ENCODE data around the gene FGA. TPM values are rescaled to one million over a fixed set of nuclear protein-coding genes. Genes with fewer than 3 reads are reported as not detected.
A peak's percentile ranks its signal among the peaks of the same experiment; 100 is the strongest.

FGA gene
- total RNA-seq, 1 experiment from 2014 or later: not detected

DNA sequence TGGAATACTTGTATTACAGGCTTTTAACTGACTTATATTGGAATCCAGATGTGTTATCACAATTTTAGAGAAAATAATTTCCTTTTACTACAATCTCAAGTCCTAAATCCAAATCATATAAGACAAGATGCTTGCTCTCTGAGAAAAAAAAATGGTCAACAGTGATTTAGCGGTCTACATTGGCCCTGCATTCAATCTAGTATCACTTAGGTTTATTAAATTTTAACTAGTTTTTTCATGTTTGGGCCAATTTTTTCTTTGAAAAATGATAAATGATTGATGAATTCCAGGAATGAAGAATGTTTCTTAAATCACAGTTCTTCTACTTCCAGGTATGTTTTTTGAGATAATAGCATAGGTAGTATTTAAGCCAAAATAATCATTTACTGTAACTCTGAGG, 24.7 kb upstream of the FGA start:
- no peak overlapping the region for H3K9ac ChIP-seq (ENCODE audit: low read length)
- ChIA-PET POLR2A (ENCODE audit: unreplicated experiment) (no interaction called here), CTCF (no interaction called here)
- no TSS peak for BruUV-seq (replicated peaks)
- intact Hi-C loops (cut with micrococcal nuclease): no loop called here
- H3K79me2 ChIP-seq (ENCODE audit: low read length): no peaks in the 10 kb centered on the region
- TF ChIP-seq, protein P1, sequence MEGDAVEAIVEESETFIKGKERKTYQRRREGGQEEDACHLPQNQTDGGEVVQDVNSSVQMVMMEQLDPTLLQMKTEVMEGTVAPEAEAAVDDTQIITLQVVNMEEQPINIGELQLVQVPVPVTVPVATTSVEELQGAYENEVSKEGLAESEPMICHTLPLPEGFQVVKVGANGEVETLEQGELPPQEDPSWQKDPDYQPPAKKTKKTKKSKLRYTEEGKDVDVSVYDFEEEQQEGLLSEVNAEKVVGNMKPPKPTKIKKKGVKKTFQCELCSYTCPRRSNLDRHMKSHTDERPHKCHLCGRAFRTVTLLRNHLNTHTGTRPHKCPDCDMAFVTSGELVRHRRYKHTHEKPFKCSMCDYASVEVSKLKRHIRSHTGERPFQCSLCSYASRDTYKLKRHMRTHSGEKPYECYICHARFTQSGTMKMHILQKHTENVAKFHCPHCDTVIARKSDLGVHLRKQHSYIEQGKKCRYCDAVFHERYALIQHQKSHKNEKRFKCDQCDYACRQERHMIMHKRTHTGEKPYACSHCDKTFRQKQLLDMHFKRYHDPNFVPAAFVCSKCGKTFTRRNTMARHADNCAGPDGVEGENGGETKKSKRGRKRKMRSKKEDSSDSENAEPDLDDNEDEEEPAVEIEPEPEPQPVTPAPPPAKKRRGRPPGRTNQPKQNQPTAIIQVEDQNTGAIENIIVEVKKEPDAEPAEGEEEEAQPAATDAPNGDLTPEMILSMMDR (conservative IDR thresholded peaks at IDR 0.05; ENCODE audit: low read depth, low read length): no peak
- no peak for TF ChIP-seq EZH2phosphoT487 (IDR thresholded peaks at IDR 0.05; ENCODE audit: borderline replicate concordance, low read length)
- TF ChIP-seq EZH2 (IDR thresholded peaks at IDR 0.05; ENCODE audit: low read length, unreplicated experiment): no peak
- H4K20me1 ChIP-seq (ENCODE audit: low read length): no peaks in the 10 kb centered on the region
- H3K9me2 ChIP-seq (replicated peaks; ENCODE audit: low read length): no peaks in the 10 kb centered on the region
- no peaks in the 10 kb centered on the region for H3K9me3 ChIP-seq (ENCODE audit: low read length)
- H3K4me3 ChIP-seq (ENCODE audit: low read length): no peak overlapping the region
- DNase-seq (no peak), ATAC-seq (no peak)
- H3F3A ChIP-seq (ENCODE audit: low read length, unreplicated experiment): no peaks in the 10 kb centered on the region
- no peaks in the 10 kb centered on the region for H3K27me3 ChIP-seq (ENCODE audit: low read length)
- no peaks in the 10 kb centered on the region for H3K36me3 ChIP-seq (ENCODE audit: low read depth, low read length)
- no peaks in the 10 kb centered on the region for H3K4me1 ChIP-seq (ENCODE audit: insufficient read depth, low read length)
- no peak overlapping the region for H3K27ac ChIP-seq (ENCODE audit: low read length)
- no peak overlapping the region for H2AFZ ChIP-seq (ENCODE audit: low read length)
- H3K4me2 ChIP-seq (ENCODE audit: low read length): no peak overlapping the region

DNA sequence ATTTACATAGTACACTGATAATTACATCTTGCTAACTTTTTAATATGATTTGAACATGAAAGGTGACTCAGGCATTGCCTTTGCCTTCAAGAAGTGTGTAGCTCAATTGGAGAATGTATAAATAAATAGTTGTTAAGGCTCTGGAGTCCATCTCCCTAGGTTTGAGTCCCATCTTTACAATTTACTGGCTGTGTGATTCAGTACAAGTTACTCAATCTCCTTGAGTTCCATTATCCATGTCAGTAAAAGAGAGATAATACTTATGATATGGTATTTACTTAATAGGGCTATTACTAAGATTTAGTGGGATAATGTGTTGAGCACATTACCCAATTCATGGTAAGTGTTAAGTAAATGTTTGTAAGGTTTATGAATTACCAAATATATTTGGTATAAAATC, 23.8 kb upstream of the FGA start:
- H3F3A ChIP-seq (ENCODE audit: low read length, unreplicated experiment): no peaks in the 10 kb centered on the region
- DNase-seq: no peak
- no peaks in the 10 kb centered on the region for H3K36me3 ChIP-seq (ENCODE audit: low read depth, low read length)
- H3K9me3 ChIP-seq (ENCODE audit: low read length): no peaks in the 10 kb centered on the region
- ATAC-seq: no peak
- no peaks in the 10 kb centered on the region for H3K27me3 ChIP-seq (ENCODE audit: low read length)
- no peaks in the 10 kb centered on the region for H3K4me1 ChIP-seq (ENCODE audit: insufficient read depth, low read length)
- H2AFZ ChIP-seq (ENCODE audit: low read length): no peak overlapping the region
- no peak overlapping the region for H3K4me2 ChIP-seq (ENCODE audit: low read length)
- H3K4me3 ChIP-seq (ENCODE audit: low read length): no peak overlapping the region
- TF ChIP-seq, protein P1 (conservative IDR thresholded peaks at IDR 0.05; ENCODE audit: low read depth, low read length): no peak
- TF ChIP-seq EZH2phosphoT487 (IDR thresholded peaks at IDR 0.05; ENCODE audit: borderline replicate concordance, low read length) (no peak), EZH2 (IDR thresholded peaks at IDR 0.05; ENCODE audit: low read length, unreplicated experiment) (no peak)
- BruUV-seq (replicated peaks): no TSS peak
- CTCF ChIA-PET: no interaction called here
- H3K9me2 ChIP-seq (replicated peaks; ENCODE audit: low read length): no peaks in the 10 kb centered on the region
- no peak overlapping the region for H3K27ac ChIP-seq (ENCODE audit: low read length)
- no peaks in the 10 kb centered on the region for H3K79me2 ChIP-seq (ENCODE audit: low read length)
- H3K9ac ChIP-seq (ENCODE audit: low read length): no peak overlapping the region
- POLR2A ChIA-PET (ENCODE audit: unreplicated experiment): no interaction called here
- no peaks in the 10 kb centered on the region for H4K20me1 ChIP-seq (ENCODE audit: low read length)
- intact Hi-C loops (cut with micrococcal nuclease): no loop called here

DNA sequence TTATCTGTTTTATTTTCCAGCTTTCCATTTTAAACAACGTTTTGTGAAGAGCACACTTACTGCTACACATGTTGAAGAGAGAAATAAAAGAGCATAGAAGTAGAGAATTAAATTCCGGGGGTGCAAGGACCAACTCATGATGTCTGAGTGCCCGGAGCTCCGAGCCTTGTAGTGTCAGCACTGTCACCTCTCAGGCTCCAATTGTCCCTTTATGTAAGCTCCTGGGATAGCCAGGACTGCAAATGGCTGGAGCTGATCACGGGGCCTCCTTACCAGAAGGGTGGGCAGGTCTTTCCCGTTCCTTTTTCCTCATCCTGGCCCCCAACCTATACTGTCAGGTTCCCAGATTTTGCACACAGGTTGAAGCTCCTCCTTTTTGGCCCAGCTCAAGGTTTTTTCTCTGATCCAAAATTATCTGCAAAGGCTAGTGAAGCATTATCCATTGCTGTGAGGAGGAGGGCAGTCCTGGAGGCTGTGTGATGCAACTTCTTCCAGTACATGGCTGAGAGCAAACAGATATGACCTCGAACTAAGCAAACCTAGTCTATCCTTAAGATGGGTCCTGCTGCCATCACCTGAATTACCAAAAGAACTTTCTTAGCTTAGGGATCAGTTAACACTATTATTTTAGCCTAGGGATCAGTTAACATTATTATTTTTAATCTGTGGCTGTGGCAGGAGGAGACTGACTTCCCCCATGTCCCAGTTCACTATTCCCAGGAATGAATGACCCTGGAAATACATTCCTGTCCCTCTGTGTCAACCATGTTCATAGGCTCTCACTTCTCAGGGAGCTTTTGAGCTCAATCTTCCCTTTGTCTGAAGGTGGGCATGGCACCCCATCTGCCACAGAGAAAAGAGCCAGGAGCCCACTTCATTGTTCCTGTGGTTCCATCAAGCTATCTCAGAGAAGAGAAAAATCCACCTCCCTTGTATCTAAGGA, 22.2 kb upstream of the FGA start, which contains the start of gene FGG:
Gene FGG (minus strand): TSS at position 185 of the 943 bp plus-strand sequence. CDS start 47 bp downstream, at position 138.
- no peak within 1 kb of the TSS for H3K27ac ChIP-seq (ENCODE audit: low read length)
- H4K20me1 ChIP-seq (ENCODE audit: low read length): no peaks in the 10 kb centered on the region
- no peak for TF ChIP-seq EZH2phosphoT487 (IDR thresholded peaks at IDR 0.05; ENCODE audit: borderline replicate concordance, low read length)
- TF ChIP-seq EZH2 (IDR thresholded peaks at IDR 0.05; ENCODE audit: low read length, unreplicated experiment): no peak
- TF ChIP-seq, protein P1 (conservative IDR thresholded peaks at IDR 0.05; ENCODE audit: low read depth, low read length): no peak
- H3K27me3 ChIP-seq (ENCODE audit: low read length): no peaks in the 10 kb centered on the region
- no peak within 1 kb of the TSS for H3K4me2 ChIP-seq (ENCODE audit: low read length)
- no peaks in the 10 kb centered on the region for H3K4me1 ChIP-seq (ENCODE audit: insufficient read depth, low read length)
- no peaks in the 10 kb centered on the region for H3F3A ChIP-seq (ENCODE audit: low read length, unreplicated experiment)
- CTCF ChIA-PET: no interaction called here
- H3K4me3 ChIP-seq (ENCODE audit: low read length): no peak within 1 kb of the TSS
- no peaks in the 10 kb centered on the region for H3K79me2 ChIP-seq (ENCODE audit: low read length)
- no peaks in the 10 kb centered on the region for H3K9me3 ChIP-seq (ENCODE audit: low read length)
- DNase-seq (no peak), ATAC-seq (no peak)
- POLR2A ChIA-PET (ENCODE audit: unreplicated experiment): no interaction called here
- no peaks in the 10 kb centered on the region for H3K9me2 ChIP-seq (replicated peaks; ENCODE audit: low read length)
- no TSS peak for BruUV-seq (replicated peaks)
- H3K36me3 ChIP-seq (ENCODE audit: low read depth, low read length): no peaks in the 10 kb centered on the region
- 0 out of 2 replicates have a peak within 1 kb of the TSS, but pooled peaks have one; percentile 13 for H2AFZ ChIP-seq (ENCODE audit: low read length)
- no peak within 1 kb of the TSS for H3K9ac ChIP-seq (ENCODE audit: low read length)
- intact Hi-C loops (cut with micrococcal nuclease): no loop called here

Data from PC-3 (cell line).